D721Med (cell line): ENCODE results near the gene NKX6-2.

Experiments
- DNase-seq: peaks from one replicate; pipeline ENCODE4 v3.0.0; 2011; ENCODE audit warnings: low spot score; ENCODE audit not compliant: insufficient read length
- FAIRE-seq: peaks from 2 replicates; lab custom pipeline; 2011; peaks lifted over from hg19 to GRCh38; lab: Jason Lieb, UNC
- CTCF ChIP-seq: IDR thresholded peaks from 2 replicates; pipeline ENCODE4 v1.5.1; 2012; ENCODE audit warnings: mild to moderate bottlenecking, control low read depth; ENCODE audit not compliant: insufficient read depth; ENCODE audit errors: missing control alignments

NKX6-2 gene

GRCh38 chr10:132806561-132807003 is 20.6 kb upstream of the NKX6-2 start:
- no peak for DNase-seq
- no peak for TF ChIP-seq CTCF
- FAIRE-seq, result no peak

DNA sequence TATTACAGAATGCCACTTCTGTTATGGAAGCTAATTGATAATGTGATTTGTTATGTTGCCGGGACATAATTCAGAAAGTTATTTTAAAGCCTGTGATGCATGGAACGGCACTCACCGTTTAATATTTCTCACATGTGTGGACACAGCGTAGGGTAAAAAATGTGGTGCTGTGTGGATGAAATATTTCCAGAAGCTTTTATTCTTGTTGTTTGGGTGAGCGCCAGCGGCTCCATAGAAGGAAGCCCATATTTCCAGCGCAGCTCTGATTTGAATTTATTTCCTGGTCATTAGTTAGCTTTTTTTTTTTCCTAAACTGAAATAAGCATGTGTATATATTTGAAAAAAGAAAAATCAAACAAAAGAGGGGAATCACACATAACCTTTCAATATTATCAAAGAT is 20.2 kb upstream of the NKX6-2 start:
- FAIRE-seq (no peak), DNase-seq (no peak)
- no peak for TF ChIP-seq CTCF

DNA sequence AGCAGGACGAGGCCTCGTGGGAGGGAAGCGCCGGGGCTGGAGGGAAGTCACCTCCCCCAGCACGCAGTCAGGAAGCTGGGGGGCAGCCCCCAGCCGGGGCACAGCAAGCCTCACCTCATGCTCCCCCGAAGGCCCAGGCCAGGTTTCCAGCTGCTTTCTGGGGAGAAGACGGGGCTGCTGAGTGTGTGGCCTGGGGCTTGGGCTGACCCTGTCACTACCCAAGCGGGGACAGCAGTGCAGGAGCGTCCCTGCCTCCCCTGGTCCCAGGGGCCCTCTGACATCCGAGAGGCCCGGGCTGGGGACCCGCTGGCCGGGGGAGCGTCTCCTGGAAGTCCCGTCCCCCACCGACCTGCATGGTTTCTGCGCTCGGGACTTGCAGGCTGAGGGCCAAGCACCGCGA is 19.7 kb upstream of the NKX6-2 start:
- DNase-seq (no peak), FAIRE-seq (no peak)
- TF ChIP-seq CTCF, result no peak

DNA sequence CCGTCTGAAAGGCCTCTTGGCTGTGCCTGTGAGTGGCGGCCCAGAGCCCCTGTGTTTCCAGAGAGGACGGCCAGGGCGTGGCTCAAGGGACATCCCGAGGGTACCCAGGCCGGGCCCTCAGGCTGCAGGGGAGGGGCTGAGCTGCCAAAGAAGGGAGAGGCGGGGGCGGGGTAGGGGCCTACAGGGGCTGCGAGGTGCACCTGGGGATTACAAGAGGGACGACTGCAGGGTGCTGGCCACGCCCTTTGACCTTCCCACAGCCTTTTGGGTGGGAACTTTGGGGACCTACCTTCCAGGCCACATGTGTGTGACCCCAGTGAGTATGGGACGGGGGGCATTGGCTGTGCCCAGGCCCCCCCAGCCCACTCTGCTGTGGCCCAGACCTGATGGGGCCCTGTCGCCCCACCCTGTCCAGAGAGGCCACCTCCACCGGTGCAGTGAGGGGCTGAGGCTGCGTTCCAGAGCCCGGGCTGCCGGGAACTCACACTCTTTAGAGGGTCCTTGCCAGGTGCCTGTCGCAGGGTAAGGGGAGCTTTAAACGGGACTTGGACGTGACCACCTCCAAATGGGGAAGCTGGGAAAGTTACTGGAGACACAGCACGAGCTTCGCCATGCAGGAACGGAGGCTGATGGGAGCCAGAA is 19.0 kb upstream of the NKX6-2 start:
- no peak for TF ChIP-seq CTCF
- FAIRE-seq, result no peak

GRCh38 chr10:132804287-132804686 is 18.3 kb upstream of the NKX6-2 start:
- FAIRE-seq (no peak), DNase-seq (no peak)
- TF ChIP-seq CTCF, result no peak

More for the DNA sequence above, 19.0 kb upstream of the NKX6-2 start:
- DNase-seq, result no peak

GRCh38 chr10:132803416-132804210 is 17.7 kb upstream of the NKX6-2 start:
- TF ChIP-seq CTCF, result no peak
- FAIRE-seq, result no peak
- no peak for DNase-seq
